NB4 (cell line): ENCODE results near the gene CORIN.

ENCODE experiments used
- DNase-seq: peaks from one replicate; pipeline ENCODE4 v3.0.0; 2010; ENCODE audit warnings: low read depth
- H3K4me3 ChIP-seq: one replicate; pipeline ENCODE4 v1.5.1; 2011; ENCODE audit warnings: mild to moderate bottlenecking, low read depth, low read length, moderate library complexity
- CTCF ChIP-seq: IDR thresholded peaks from one replicate; pipeline ENCODE4 v1.5.1; 2012; ENCODE audit warnings: low read depth, low read length
- MAX ChIP-seq: IDR thresholded peaks from 2 replicates; pipeline ENCODE4 v1.6.1; 2011; ENCODE audit warnings: low read depth, low read length
- MYC ChIP-seq: IDR thresholded peaks from 2 replicates; pipeline ENCODE4 v1.6.1; 2011; ENCODE audit warnings: low read depth, low read length
- POLR2A ChIP-seq: IDR thresholded peaks from 2 replicates; pipeline ENCODE4 v1.6.1; 2011; ENCODE audit warnings: mild to moderate bottlenecking; ENCODE audit not compliant: insufficient read length; ENCODE audit errors: extremely low read depth

The CORIN gene

GRCh38 chr4:47690611-47691010 lies 147.3 kb downstream of the CORIN start:
- no peak overlapping the region for H3K4me3 ChIP-seq
- no peak for TF ChIP-seq MAX
- no peak for TF ChIP-seq POLR2A
- TF ChIP-seq MYC, result no peak
- no peak for TF ChIP-seq CTCF
- peak; percentile 9 for DNase-seq

- no peak overlapping the region for H3K4me3 ChIP-seq
- peak; percentile 75 for DNase-seq
- TF ChIP-seq POLR2A (no peak), MYC (peak; percentile 64), CTCF (peak; percentile 83), MAX (peak; percentile 85)
Measured at GRCh38 chr4:47686294-47686872, 151.5 kb downstream of the CORIN start.

- DNase-seq, result peak; percentile 15
- TF ChIP-seq CTCF (no peak), MAX (no peak), MYC (no peak), POLR2A (no peak)
- H3K4me3 ChIP-seq, result no peak overlapping the region
Measured at GRCh38 chr4:47675806-47676205, 162.1 kb downstream of the CORIN start.

- no peak overlapping the region for H3K4me3 ChIP-seq
- TF ChIP-seq POLR2A (no peak), CTCF (no peak), MAX (no peak), MYC (no peak)
Measured at GRCh38 chr4:47674144-47674543, 163.7 kb downstream of the CORIN start.

GRCh38 chr4:47672696-47673095 lies 165.2 kb downstream of the CORIN start:
- no peak for TF ChIP-seq MYC
- no peak for DNase-seq
- H3K4me3 ChIP-seq, result no peak overlapping the region

More at GRCh38 chr4:47674144-47674543, 163.7 kb downstream of the CORIN start:
- no peak for DNase-seq

- no peak overlapping the region for H3K4me3 ChIP-seq
- TF ChIP-seq POLR2A (no peak), CTCF (no peak), MAX (no peak), MYC (no peak)
- DNase-seq, result no peak
Measured at GRCh38 chr4:47669946-47670345, 167.9 kb downstream of the CORIN start.
